Endothelial cell of umbilical vein (primary cell): ENCODE data around the gene OR56B4. TPM values are rescaled to one million over a fixed set of nuclear protein-coding genes. Genes with fewer than 3 reads are reported as not detected.

ENCODE experiments used
- BruUV-seq: library from RNA; stranded (reverse); fragments of 400-500 nt; replicated peaks from 2 replicates; lab custom pipeline; 2021; lab: Mats Ljungman, UMichigan
- CTCF ChIA-PET: fragments of 300-600, 350-600 bp; sonication (Branson Sonifier 250); formaldehyde crosslinking; loops from one replicate; lab custom pipeline; 2021; ENCODE audit warnings: antibody characterized with exemption, inconsistent platforms; lab: Charles Lee
- POLR2A ChIA-PET: fragments of 300-600, 350-600 bp; sonication (Branson Sonifier 250); formaldehyde crosslinking; loops from one replicate; lab custom pipeline; 2021; ENCODE audit warnings: antibody characterized with exemption, inconsistent platforms; lab: Charles Lee
- DNase-seq: peaks from one replicate; pipeline ENCODE4 v3.0.0-alpha.2; 2011; ENCODE audit warnings: low read depth, low spot score
- FAIRE-seq: peaks from 2 replicates; lab custom pipeline; 2011; peaks lifted over from hg19 to GRCh38; lab: Jason Lieb, UNC
- H2AFZ ChIP-seq: 2 replicates; pipeline ENCODE4 v1.6.0; 2012; ENCODE audit warnings: low read depth, low read length, control low read depth, inconsistent platforms
- H3K27ac ChIP-seq: 2 replicates; pipeline ENCODE4 v1.5.1; 2011; ENCODE audit warnings: low read depth, mild to moderate bottlenecking, control low read depth, low read length, moderate library complexity; ENCODE audit not compliant: insufficient read depth
- H3K27me3 ChIP-seq, 2 experiments: 2 replicates each; pipeline versions ENCODE4 v1.6.0 to v1.6.1; 2011; ENCODE audit warnings: low read length in 2 of 2, mixed read lengths in 1 of 2; ENCODE audit not compliant: control insufficient read depth in 2 of 2, insufficient read depth in 2 of 2
- H3K36me3 ChIP-seq, 2 experiments: 2 replicates in 1 of 2; 3 replicates in 1 of 2; pipeline ENCODE4 v1.5.1; 2011; ENCODE audit warnings: low read length in 2 of 2, mild to moderate bottlenecking in 1 of 2, moderate library complexity in 1 of 2; ENCODE audit not compliant: control insufficient read depth in 2 of 2, insufficient read depth in 2 of 2; ENCODE audit errors: extremely low read depth in 1 of 2
- H3K4me1 ChIP-seq: 3 replicates; pipeline ENCODE4 v1.5.1; 2011; ENCODE audit warnings: mild to moderate bottlenecking, low read length; ENCODE audit not compliant: control insufficient read depth, insufficient read depth; ENCODE audit errors: extremely low read depth
- H3K4me2 ChIP-seq: 2 replicates; pipeline ENCODE4 v1.6.1; 2011; ENCODE audit warnings: low read length, control low read depth, mixed read lengths; ENCODE audit not compliant: insufficient read depth
- H3K4me3 ChIP-seq, 3 experiments: fragments of 200-600 bp in 1 of 3; sonication (generic), shearing (Covaris generic) in 1 of 3; replicated peaks in 1 of 3; 2 replicates each; pipeline ENCODE4 v1.5.1; 2011 to 2016; ENCODE audit warnings: control low read depth in 3 of 3, low read length in 3 of 3, mild to moderate bottlenecking in 2 of 3, inconsistent platforms in 1 of 3, low read depth in 1 of 3, moderate library complexity in 1 of 3; ENCODE audit not compliant: insufficient read depth in 1 of 3
- H3K79me2 ChIP-seq: 2 replicates; pipeline ENCODE4 v1.6.0; 2012; ENCODE audit warnings: low read length, inconsistent platforms; ENCODE audit not compliant: control insufficient read depth, insufficient read depth
- H3K9ac ChIP-seq: replicated peaks from 2 replicates; pipeline ENCODE3; 2011; ENCODE audit warnings: low read length, control low read depth; ENCODE audit not compliant: insufficient read depth; ENCODE audit errors: extremely low read depth
- H3K9me1 ChIP-seq: replicated peaks from 3 replicates; pipeline ENCODE4 v1.6.0; 2011; ENCODE audit warnings: mild to moderate bottlenecking, low read length; ENCODE audit not compliant: control insufficient read depth, insufficient read depth; ENCODE audit errors: extremely low read depth
- H3K9me3 ChIP-seq: replicated peaks from 2 replicates; pipeline ENCODE4 v1.5.1; 2012; ENCODE audit warnings: low read length, inconsistent platforms; ENCODE audit not compliant: control insufficient read depth, insufficient read depth
- H4K20me1 ChIP-seq: replicated peaks from 2 replicates; pipeline ENCODE3; 2011; ENCODE audit warnings: mild to moderate bottlenecking, low read length; ENCODE audit not compliant: control insufficient read depth, insufficient read depth; ENCODE audit errors: extremely low read depth
- CTCF ChIP-seq, 2 donors: IDR thresholded peaks; 1 replicate in 1 of 2; 2 replicates in 1 of 2; pipeline ENCODE4 v1.5.1; 2011; ENCODE audit warnings: low read length in 2 of 2, mild to moderate bottlenecking in 2 of 2, moderate library complexity in 2 of 2, control low read depth in 1 of 2, inconsistent platforms in 1 of 2, low read depth in 1 of 2; ENCODE audit not compliant: insufficient read depth in 1 of 2; ENCODE audit errors: extremely low read depth in 1 of 2
- EZH2 ChIP-seq: IDR thresholded peaks from 2 replicates; pipeline ENCODE4 v1.6.1; 2012; ENCODE audit warnings: borderline replicate concordance, low read depth, mild to moderate bottlenecking, moderate library complexity, low read length, inconsistent platforms; ENCODE audit not compliant: severe bottlenecking
- FOS ChIP-seq: IDR thresholded peaks from 2 replicates; pipeline ENCODE4 v1.6.1; 2011; ENCODE audit warnings: mild to moderate bottlenecking, low read length, moderate library complexity, borderline replicate concordance; ENCODE audit not compliant: insufficient read depth
- GATA2 ChIP-seq: IDR thresholded peaks from 2 replicates; pipeline ENCODE4 v1.7.0; 2011; ENCODE audit warnings: low read depth, mild to moderate bottlenecking, moderate library complexity, mixed read lengths, low read length; ENCODE audit not compliant: insufficient read length, insufficient read depth
- JUN ChIP-seq: IDR thresholded peaks from 2 replicates; pipeline ENCODE4 v1.6.1; 2011; ENCODE audit warnings: borderline replicate concordance, low read depth; ENCODE audit not compliant: insufficient read length, insufficient read depth
- MAX ChIP-seq: IDR thresholded peaks from 2 replicates; pipeline ENCODE4 v1.6.1; 2011; ENCODE audit not compliant: insufficient read depth, insufficient read length
- MYC ChIP-seq: IDR thresholded peaks from one replicate; pipeline ENCODE4 v1.6.1; 2011; ENCODE audit warnings: mild to moderate bottlenecking, low read depth, low read length
- POLR2A ChIP-seq: IDR thresholded peaks from 2 replicates; pipeline ENCODE4 v1.6.1; 2012; ENCODE audit warnings: low read depth, mild to moderate bottlenecking, control low read depth, low read length
- POLR2AphosphoS5 ChIP-seq: IDR thresholded peaks from 2 replicates; pipeline ENCODE4 v1.6.1; 2012; ENCODE audit warnings: low read depth, mild to moderate bottlenecking, control low read depth, low read length, moderate library complexity; ENCODE audit not compliant: insufficient read depth
- dilution Hi-C: fragments of 300-500 bp; cut with MboI; formaldehyde crosslinking; loops from one replicate; pipeline ENCODE4 v1.15.0; 2019; ENCODE audit warnings: low sequenced_read_pairs; ENCODE audit not compliant: extremely low pct_ligation_motif_present
- intact Hi-C: fragments of 100-400 bp; cut with micrococcal nuclease; formaldehyde crosslinking; loops from one replicate; pipeline ENCODE4 v1.10.0; 2022
- polyA plus RNA-seq, 4 experiments: library from polyadenylated mRNA; depleted of rRNA in 3 of 4; stranded (reverse) in 3 of 4; unstranded in 1 of 4; fragments of >200 nt; gene quantifications; 2 replicates each; pipeline versions ENCODE4 v1.2.1 to v1.2.3, GENCODE V29; 2011 to 2012; ENCODE audit warnings: missing spikeins in 1 of 4
- total RNA-seq: library from RNA; stranded (reverse); gene quantifications from 2 replicates; pipeline ENCODE4 v1.2.3, GENCODE V29; 2021

OR56B4 gene
- total and polyA plus RNA-seq, 2 donors (not counting 3 experiments of a cell fraction or from before 2014, with no cell fraction given): not detected

GRCh38 chr11:6062691-6063358 is 44.7 kb upstream of the OR56B4 start:
- dilution Hi-C loops (no loop called here), intact Hi-C loops (no loop called here)
- Histone ChIP-seq H4K20me1 (no peaks in the 10 kb centered on the region), H2AFZ (no peak overlapping the region), H3K4me2 (no peak overlapping the region), H3K4me1 (no peaks in the 10 kb centered on the region), H3K79me2 (no peaks in the 10 kb centered on the region), H3K9me1 (no peaks in the 10 kb centered on the region), H3K27me3 (no peaks in the 10 kb centered on the region), H3K9me3 (no peaks in the 10 kb centered on the region), H3K27ac (no peak overlapping the region), H3K9ac (no peak overlapping the region), H3K36me3 (no peaks in the 10 kb centered on the region), H3K4me3 (no peak overlapping the region)
- DNase-seq (no peak), FAIRE-seq (no peak)
- TF ChIP-seq GATA2 (no peak), MYC (no peak), POLR2AphosphoS5 (no peak), JUN (no peak), FOS (no peak), POLR2A (no peak), EZH2 (no peak), MAX (no peak), CTCF (IDR thresholded peaks at IDR 0.05; ENCODE audit: extremely low read depth in 1 of 2, insufficient read depth in 1 of 2, low read depth in 1 of 2, low read length in 2 of 2) (no peak)
- POLR2A ChIA-PET: no interaction called here
- CTCF ChIA-PET: interaction anchor here (0.8 kb wide), 1 partner anchor 300 kb away, joined by 3 read pairs; no protein-coding TSS in a partner anchor
- BruUV-seq: no TSS peak
